T-helper 1 cell treated with Interleukin-12 subunit alpha and Interleukin-12 subunit beta and Interleukin-4 antibody, amounts not matched to agents 30 μg/mL and 1 μg/mL, for 36 hours (primary cell): Measurements from ENCODE around the gene WDR27.
"Not testable (repeated sequence)": the region's sequence is repeated elsewhere in the genome, so short reads cannot be mapped to it uniquely, and the experiment has no call there.

Source experiments
- H3K27ac Mint-ChIP-seq: one replicate; pipeline ENCODE4 v1.8.0; 2021; ENCODE audit warnings: mild to moderate bottlenecking, mixed read lengths
- H3K27me3 Mint-ChIP-seq: one replicate; pipeline ENCODE4 v1.8.0; 2021; ENCODE audit warnings: low read depth, mixed read lengths
- H3K36me3 Mint-ChIP-seq: one replicate; pipeline ENCODE4 v1.8.0; 2021; ENCODE audit warnings: low read depth, mixed read lengths
- H3K4me1 Mint-ChIP-seq: one replicate; pipeline ENCODE4 v1.8.0; 2021; ENCODE audit warnings: low read depth, mixed read lengths
- H3K4me3 Mint-ChIP-seq: one replicate; pipeline ENCODE4 v1.8.0; 2021; ENCODE audit warnings: mild to moderate bottlenecking, moderate library complexity, mixed read lengths
- H3K9me3 Mint-ChIP-seq: one replicate; pipeline ENCODE4 v1.8.0; 2021; ENCODE audit warnings: mixed read lengths

Gene WDR27

GRCh38 chr6:169511785-169512184, 190.0 kb downstream of the WDR27 start:
- not testable (repeated sequence) for H3K4me1 Mint-ChIP-seq, H3K27ac Mint-ChIP-seq, H3K9me3 Mint-ChIP-seq, H3K4me3 Mint-ChIP-seq, H3K27me3 Mint-ChIP-seq, H3K36me3 Mint-ChIP-seq

- no peak overlapping the region for H3K4me3 Mint-ChIP-seq
- H3K4me1 Mint-ChIP-seq: no peaks in the 10 kb centered on the region
- no peak overlapping the region for H3K27ac Mint-ChIP-seq
- no peaks in the 10 kb centered on the region for H3K9me3 Mint-ChIP-seq
- H3K36me3 Mint-ChIP-seq: no peaks in the 10 kb centered on the region
- no peaks in the 10 kb centered on the region for H3K27me3 Mint-ChIP-seq
Measured at GRCh38 chr6:169510871-169511270, 191.0 kb downstream of the WDR27 start.

DNA sequence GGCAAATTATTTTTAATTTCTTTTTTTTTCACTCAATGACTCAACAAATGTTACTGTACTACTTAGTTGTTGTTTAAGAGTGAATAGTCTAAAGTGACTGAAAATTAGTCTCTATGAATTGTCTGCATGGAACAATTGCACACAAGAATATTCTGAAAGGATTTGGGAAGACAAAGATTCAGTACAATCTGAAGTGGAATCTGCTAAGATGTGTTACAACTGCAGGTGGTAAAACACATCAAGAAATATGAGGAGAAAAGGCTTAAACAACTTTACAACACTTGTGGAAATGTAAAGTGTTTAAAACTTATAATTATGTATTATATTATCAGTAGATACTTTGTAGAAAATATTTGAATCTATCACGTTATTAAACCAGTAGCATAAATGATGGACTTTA, 193.4 kb downstream of the WDR27 start:
- no peaks in the 10 kb centered on the region for H3K9me3 Mint-ChIP-seq
- no peaks in the 10 kb centered on the region for H3K36me3 Mint-ChIP-seq

DNA sequence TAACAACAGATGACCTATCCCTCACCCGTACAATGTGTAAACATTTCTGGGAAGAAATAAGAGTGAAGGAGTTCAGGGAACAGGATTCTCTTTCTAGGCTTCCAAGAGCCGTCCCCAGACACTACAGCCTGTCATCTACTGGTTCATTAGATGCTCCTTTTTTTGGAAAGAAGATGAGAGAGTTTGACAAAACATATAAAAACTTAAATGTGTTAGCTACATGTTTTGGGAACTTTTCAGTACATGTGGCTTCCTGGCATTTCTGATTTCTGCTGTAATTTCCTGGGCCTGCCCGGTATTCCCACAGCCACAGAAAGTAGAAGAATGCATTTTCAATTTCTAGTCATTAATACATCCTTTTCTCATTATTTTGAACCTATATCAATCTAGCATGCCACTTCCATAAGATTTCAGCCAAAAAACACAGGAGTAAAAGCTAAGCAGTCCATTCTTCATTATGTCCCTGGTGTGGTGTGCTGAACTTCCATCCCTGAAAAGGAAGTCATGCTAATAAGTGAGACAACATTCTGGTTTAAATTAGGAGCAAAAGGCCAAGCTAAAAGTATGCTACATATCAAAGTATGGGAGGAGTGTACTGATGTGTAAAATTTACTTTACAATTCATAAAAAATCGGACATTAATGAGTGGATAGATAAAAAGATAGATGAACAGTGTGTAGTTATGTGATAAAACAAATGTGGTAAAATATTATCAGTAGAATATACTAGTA, 198.2 kb downstream of the WDR27 start:
- no peak overlapping the region for H3K27ac Mint-ChIP-seq
- no peaks in the 10 kb centered on the region for H3K9me3 Mint-ChIP-seq
- H3K36me3 Mint-ChIP-seq: no peaks in the 10 kb centered on the region
- H3K4me1 Mint-ChIP-seq: no peaks in the 10 kb centered on the region
- no peak overlapping the region for H3K4me3 Mint-ChIP-seq
- no peaks in the 10 kb centered on the region for H3K27me3 Mint-ChIP-seq

More for the DNA sequence above, 193.4 kb downstream of the WDR27 start:
- no peaks in the 10 kb centered on the region for H3K4me1 Mint-ChIP-seq
- no peaks in the 10 kb centered on the region for H3K27me3 Mint-ChIP-seq
- H3K4me3 Mint-ChIP-seq: no peak overlapping the region
- H3K27ac Mint-ChIP-seq: no peak overlapping the region

GRCh38 chr6:169502445-169502844, 199.4 kb downstream of the WDR27 start:
- H3K36me3 Mint-ChIP-seq: no peaks in the 10 kb centered on the region
- no peak overlapping the region for H3K27ac Mint-ChIP-seq
- H3K4me3 Mint-ChIP-seq: no peak overlapping the region
- no peaks in the 10 kb centered on the region for H3K4me1 Mint-ChIP-seq
- no peaks in the 10 kb centered on the region for H3K9me3 Mint-ChIP-seq
- H3K27me3 Mint-ChIP-seq: peaks cover 3% of the 10 kb centered on the region

GRCh38 chr6:169501777-169502313, 200.0 kb downstream of the WDR27 start:
- H3K4me3 Mint-ChIP-seq: no peak overlapping the region
- H3K4me1 Mint-ChIP-seq: no peaks in the 10 kb centered on the region
- H3K27ac Mint-ChIP-seq: no peak overlapping the region
- H3K27me3 Mint-ChIP-seq: peaks cover 3% of the 10 kb centered on the region
- H3K9me3 Mint-ChIP-seq: no peaks in the 10 kb centered on the region
- H3K36me3 Mint-ChIP-seq: no peaks in the 10 kb centered on the region

DNA sequence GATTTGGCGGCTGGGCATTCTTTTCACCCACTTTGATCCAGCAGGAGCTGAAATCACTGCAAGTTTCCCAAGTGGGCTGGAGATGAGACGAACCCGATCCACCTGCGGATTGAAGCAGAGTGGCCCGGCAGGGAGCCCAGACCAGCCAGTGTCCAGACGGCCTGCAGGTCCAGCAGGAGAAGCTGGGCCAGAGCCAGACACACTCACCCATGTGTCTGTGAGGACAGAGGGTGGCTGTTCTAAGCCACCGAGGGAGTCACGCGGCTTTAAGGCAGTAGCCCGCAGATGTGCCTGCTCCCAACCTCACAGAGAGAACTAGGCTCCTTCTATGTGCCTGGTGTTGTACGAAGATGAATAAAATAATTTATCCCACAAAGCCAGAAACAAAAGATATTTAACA, 200.7 kb downstream of the WDR27 start:
- H3K9me3 Mint-ChIP-seq: no peaks in the 10 kb centered on the region

GRCh38 chr6:169500688-169501087, 201.1 kb downstream of the WDR27 start:
- Mint-ChIP-seq H3K4me1 (no peaks in the 10 kb centered on the region), H3K36me3 (no peaks in the 10 kb centered on the region), H3K27ac (no peak overlapping the region), H3K27me3 (peaks cover 9% of the 10 kb centered on the region), H3K9me3 (no peaks in the 10 kb centered on the region), H3K4me3 (no peak overlapping the region)

More for the DNA sequence above, 200.7 kb downstream of the WDR27 start:
- H3K4me1 Mint-ChIP-seq: no peaks in the 10 kb centered on the region
- no peak overlapping the region for H3K4me3 Mint-ChIP-seq
- H3K36me3 Mint-ChIP-seq: no peaks in the 10 kb centered on the region
- H3K27ac Mint-ChIP-seq: no peak overlapping the region
- peaks cover 7% of the 10 kb centered on the region for H3K27me3 Mint-ChIP-seq

DNA sequence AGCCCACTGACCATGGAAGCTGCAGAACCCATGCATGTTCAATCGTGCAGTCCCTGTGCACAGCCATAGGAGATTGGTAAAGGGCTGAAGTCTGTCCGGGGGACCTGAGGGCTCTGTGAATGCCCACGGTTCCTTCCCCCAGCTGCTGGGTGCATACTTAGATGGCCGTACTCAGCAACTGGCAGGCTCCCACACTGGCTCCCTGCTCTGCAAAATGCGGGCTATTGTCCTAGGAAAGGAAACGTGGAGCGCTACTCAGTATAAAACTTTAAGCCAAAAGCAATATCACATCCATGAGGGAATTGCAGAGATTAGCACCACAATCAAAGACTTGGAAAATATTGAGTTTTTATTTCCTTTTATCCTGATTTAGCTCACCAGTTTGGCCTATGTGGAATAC, 202.0 kb downstream of the WDR27 start:
- Mint-ChIP-seq H3K9me3 (no peaks in the 10 kb centered on the region), H3K27me3 (peaks cover 11% of the 10 kb centered on the region), H3K27ac (no peak overlapping the region), H3K4me1 (no peaks in the 10 kb centered on the region), H3K36me3 (no peaks in the 10 kb centered on the region), H3K4me3 (no peak overlapping the region)

DNA sequence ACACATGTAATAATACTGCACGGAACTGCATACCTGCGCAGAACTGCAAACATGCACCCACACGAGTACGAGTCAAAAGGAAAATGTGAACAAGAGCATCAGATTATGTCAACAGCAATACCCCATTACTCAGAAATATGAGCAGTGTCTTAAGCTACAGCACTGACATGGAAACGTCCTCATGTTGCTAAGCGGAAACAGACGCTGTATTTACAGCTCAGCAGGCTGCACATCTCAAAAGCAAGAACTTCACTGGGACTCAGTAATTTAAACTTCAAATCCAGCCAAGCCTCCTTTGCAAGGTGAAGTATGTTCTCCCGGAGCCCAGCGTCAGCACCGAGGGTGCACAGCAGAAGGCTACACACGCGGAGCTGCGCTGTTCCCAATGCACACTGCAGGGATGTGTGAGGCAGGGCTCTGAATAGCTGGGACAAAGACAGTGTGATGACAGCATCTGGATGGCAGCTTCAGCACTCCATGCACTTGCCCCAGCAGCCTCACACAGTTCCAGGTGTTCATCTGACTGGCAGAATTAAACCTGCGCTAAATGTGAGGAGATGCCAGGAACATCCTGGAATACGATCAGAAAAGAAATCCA, 202.8 kb downstream of the WDR27 start:
- H3K4me1 Mint-ChIP-seq: no peaks in the 10 kb centered on the region
- no peak overlapping the region for H3K27ac Mint-ChIP-seq
- peaks cover 11% of the 10 kb centered on the region for H3K27me3 Mint-ChIP-seq
- H3K4me3 Mint-ChIP-seq: no peak overlapping the region
- H3K36me3 Mint-ChIP-seq: no peaks in the 10 kb centered on the region
- no peaks in the 10 kb centered on the region for H3K9me3 Mint-ChIP-seq

DNA sequence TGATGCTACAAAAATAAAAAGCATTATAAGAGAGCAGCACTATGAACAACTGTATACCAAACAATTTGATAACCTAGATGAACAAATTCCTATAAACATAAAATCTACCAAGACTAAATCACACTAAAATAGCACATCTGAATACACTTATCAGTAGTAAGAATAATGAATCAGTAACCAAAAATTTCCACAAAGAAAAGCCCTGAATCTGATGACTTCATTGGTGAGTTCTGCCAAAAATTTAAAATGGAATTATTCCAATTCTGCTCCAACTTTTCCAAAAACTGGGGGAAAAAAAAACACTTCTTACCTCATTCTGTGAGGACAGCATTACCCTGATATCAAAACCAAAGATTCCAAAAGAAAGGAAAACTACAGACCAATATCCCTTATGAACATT, 206.2 kb downstream of the WDR27 start:
- Mint-ChIP-seq H3K36me3 (no peaks in the 10 kb centered on the region), H3K27ac (no peak overlapping the region), H3K27me3 (peaks cover 11% of the 10 kb centered on the region), H3K4me1 (no peaks in the 10 kb centered on the region), H3K4me3 (no peak overlapping the region), H3K9me3 (no peaks in the 10 kb centered on the region)

- Mint-ChIP-seq H3K27me3 (peaks cover 11% of the 10 kb centered on the region), H3K4me3 (no peak overlapping the region), H3K36me3 (no peaks in the 10 kb centered on the region), H3K27ac (no peak overlapping the region), H3K4me1 (no peaks in the 10 kb centered on the region), H3K9me3 (no peaks in the 10 kb centered on the region)
Measured at GRCh38 chr6:169494038-169494437, 207.8 kb downstream of the WDR27 start.

DNA sequence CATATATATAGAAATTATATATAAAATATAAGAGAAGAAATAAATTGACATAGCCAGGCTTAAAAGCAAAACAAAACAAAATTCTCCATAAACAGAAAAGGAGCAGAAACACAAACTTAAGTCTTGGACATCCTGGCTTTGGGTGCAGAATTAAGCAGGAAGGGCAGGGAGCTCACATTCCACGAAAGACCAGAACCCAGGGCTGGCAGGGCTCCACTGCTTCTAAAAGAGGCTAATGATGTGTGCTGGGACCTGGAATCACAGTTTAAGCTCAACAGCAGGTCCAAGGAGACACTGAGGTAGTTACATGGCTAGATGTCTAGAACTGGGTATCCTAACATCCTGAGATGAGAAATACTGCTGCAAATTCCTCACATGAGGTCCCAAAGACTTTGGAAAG, 210.3 kb downstream of the WDR27 start:
- Mint-ChIP-seq H3K9me3 (no peaks in the 10 kb centered on the region), H3K36me3 (no peaks in the 10 kb centered on the region), H3K4me1 (no peaks in the 10 kb centered on the region), H3K4me3 (no peak overlapping the region), H3K27me3 (peaks cover 6% of the 10 kb centered on the region), H3K27ac (no peak overlapping the region)

GRCh38 chr6:169490830-169491229, 211.0 kb downstream of the WDR27 start:
- no peaks in the 10 kb centered on the region for H3K36me3 Mint-ChIP-seq
- peaks cover 3% of the 10 kb centered on the region for H3K27me3 Mint-ChIP-seq
- H3K4me3 Mint-ChIP-seq: no peak overlapping the region
- no peaks in the 10 kb centered on the region for H3K4me1 Mint-ChIP-seq
- H3K9me3 Mint-ChIP-seq: no peaks in the 10 kb centered on the region
- no peak overlapping the region for H3K27ac Mint-ChIP-seq

- no peaks in the 10 kb centered on the region for H3K36me3 Mint-ChIP-seq
- no peak overlapping the region for H3K4me3 Mint-ChIP-seq
- no peaks in the 10 kb centered on the region for H3K4me1 Mint-ChIP-seq
- H3K27ac Mint-ChIP-seq: no peak overlapping the region
- no peaks in the 10 kb centered on the region for H3K9me3 Mint-ChIP-seq
- no peaks in the 10 kb centered on the region for H3K27me3 Mint-ChIP-seq
Measured at GRCh38 chr6:169490246-169490641, 211.6 kb downstream of the WDR27 start.
